Stomach (tissue), 4 donors: ENCODE measurements around the gene CD52.

Experiments used
- EP300 ChIP-seq: sonication (generic); formaldehyde crosslinking; IDR thresholded peaks from one replicate; pipeline ENCODE4 v1.6.1; 2017; ENCODE audit warnings: antibody characterized with exemption
- POLR2AphosphoS5 ChIP-seq, 3 donors: sonication (generic); formaldehyde crosslinking; IDR thresholded peaks; one replicate each; pipeline ENCODE4 v1.6.1; 2016; ENCODE audit warnings: antibody characterized with exemption in 3 of 3
- TF ChIP-seq, protein P1 (sequence below), 7 experiments: fragments of 450-650 bp in 4 of 7; fragments of 200-600 bp in 3 of 7; sonication (generic) in 3 of 7; IDR thresholded peaks; one replicate each; pipeline ENCODE4 v1.5.1; 2016 to 2019; ENCODE audit warnings: antibody characterized with exemption in 7 of 7, control low read depth in 2 of 7, mild to moderate bottlenecking in 1 of 7

- TF ChIP-seq, protein P1, sequence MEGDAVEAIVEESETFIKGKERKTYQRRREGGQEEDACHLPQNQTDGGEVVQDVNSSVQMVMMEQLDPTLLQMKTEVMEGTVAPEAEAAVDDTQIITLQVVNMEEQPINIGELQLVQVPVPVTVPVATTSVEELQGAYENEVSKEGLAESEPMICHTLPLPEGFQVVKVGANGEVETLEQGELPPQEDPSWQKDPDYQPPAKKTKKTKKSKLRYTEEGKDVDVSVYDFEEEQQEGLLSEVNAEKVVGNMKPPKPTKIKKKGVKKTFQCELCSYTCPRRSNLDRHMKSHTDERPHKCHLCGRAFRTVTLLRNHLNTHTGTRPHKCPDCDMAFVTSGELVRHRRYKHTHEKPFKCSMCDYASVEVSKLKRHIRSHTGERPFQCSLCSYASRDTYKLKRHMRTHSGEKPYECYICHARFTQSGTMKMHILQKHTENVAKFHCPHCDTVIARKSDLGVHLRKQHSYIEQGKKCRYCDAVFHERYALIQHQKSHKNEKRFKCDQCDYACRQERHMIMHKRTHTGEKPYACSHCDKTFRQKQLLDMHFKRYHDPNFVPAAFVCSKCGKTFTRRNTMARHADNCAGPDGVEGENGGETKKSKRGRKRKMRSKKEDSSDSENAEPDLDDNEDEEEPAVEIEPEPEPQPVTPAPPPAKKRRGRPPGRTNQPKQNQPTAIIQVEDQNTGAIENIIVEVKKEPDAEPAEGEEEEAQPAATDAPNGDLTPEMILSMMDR (IDR thresholded peaks at IDR 0.05), result no peak
- no peak for TF ChIP-seq POLR2AphosphoS5 (IDR thresholded peaks at IDR 0.05)
- TF ChIP-seq EP300, result no peak
These were observed 31.7 kb upstream of the CD52 start for GRCh38 chr1:26286064-26286416.
